GM21528 (cell line): ENCODE data around the gene VEGFB.

Experiments
- ATAC-seq: cut with Tn5 transposase; IDR thresholded peaks from one replicate; pipeline ENCODE4 v1.9.1; 2021; ENCODE audit warnings: mild to moderate bottlenecking, moderate library complexity; ENCODE audit not compliant: unreplicated experiment, low FRiP score

VEGFB gene

GRCh38 chr11:64258356-64258755, 24.0 kb downstream of the VEGFB start:
- ATAC-seq: no peak

GRCh38 chr11:64258946-64259532, 24.7 kb downstream of the VEGFB start:
- ATAC-seq: no peak

GRCh38 chr11:64259533-64260067, 25.2 kb downstream of the VEGFB start:
- ATAC-seq: no peak

- ATAC-seq: no peak
These were observed 25.8 kb downstream of the VEGFB start for GRCh38 chr11:64260147-64260708.

GRCh38 chr11:64261556-64262080, 27.2 kb downstream of the VEGFB start:
- no peak for ATAC-seq

GRCh38 chr11:64262271-64263002, 28.1 kb downstream of the VEGFB start:
- no peak for ATAC-seq

- ATAC-seq: no peak
These were observed 28.9 kb downstream of the VEGFB start for GRCh38 chr11:64263021-64263946.

GRCh38 chr11:64263947-64264317, 29.5 kb downstream of the VEGFB start:
- ATAC-seq: no peak

- no peak for ATAC-seq
These were observed 30.0 kb downstream of the VEGFB start for GRCh38 chr11:64264371-64264852.

- ATAC-seq: no peak
These were observed 31.1 kb downstream of the VEGFB start for GRCh38 chr11:64265176-64266160.

GRCh38 chr11:64266339-64266738, 32.0 kb downstream of the VEGFB start:
- ATAC-seq: no peak

GRCh38 chr11:64267207-64267945, 33.0 kb downstream of the VEGFB start:
- ATAC-seq: no peak

GRCh38 chr11:64268025-64268892, 33.9 kb downstream of the VEGFB start:
- ATAC-seq: no peak

- peak; percentile 13 for ATAC-seq
These were observed 34.6 kb downstream of the VEGFB start for GRCh38 chr11:64268893-64269539.

- ATAC-seq: peak; percentile 61
These were observed 35.3 kb downstream of the VEGFB start for GRCh38 chr11:64269540-64270220.

- no peak for ATAC-seq
These were observed 40.8 kb downstream of the VEGFB start for GRCh38 chr11:64275031-64275800.
